Body of pancreas (tissue), 4 donors: Measurements from ENCODE around the gene NDUFB2.

Experiments used
- POLR2A ChIP-seq, 3 donors: fragments of 450-650 bp; IDR thresholded peaks; one replicate each; pipeline ENCODE4 v1.6.1; 2016; ENCODE audit warnings: antibody characterized with exemption in 3 of 3, mild to moderate bottlenecking in 2 of 3
- TF ChIP-seq, protein P1 (sequence below), 7 experiments: fragments of 450-650 bp in 4 of 7; fragments of 200-600 bp in 3 of 7; sonication (generic) in 3 of 7; IDR thresholded peaks; one replicate each; pipeline ENCODE4 v1.5.1; 2016 to 2019; ENCODE audit warnings: antibody characterized with exemption in 7 of 7

DNA sequence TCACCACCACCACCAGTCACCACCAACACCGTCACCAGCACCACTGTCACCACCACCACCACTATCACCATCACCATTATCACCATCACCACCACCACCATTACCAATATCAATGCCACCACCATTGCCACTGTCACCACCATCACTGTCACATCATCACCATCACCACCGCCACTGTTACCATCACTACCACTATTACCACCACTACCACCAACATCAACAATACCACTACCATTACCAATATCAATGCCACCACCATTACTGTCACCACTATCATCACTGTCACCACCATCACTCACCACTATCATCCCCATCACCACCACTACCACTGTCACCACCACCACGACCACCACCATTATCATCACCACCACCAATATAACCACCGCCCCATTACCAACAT, 41.8 kb upstream of the NDUFB2 start:
- TF ChIP-seq, protein P1, sequence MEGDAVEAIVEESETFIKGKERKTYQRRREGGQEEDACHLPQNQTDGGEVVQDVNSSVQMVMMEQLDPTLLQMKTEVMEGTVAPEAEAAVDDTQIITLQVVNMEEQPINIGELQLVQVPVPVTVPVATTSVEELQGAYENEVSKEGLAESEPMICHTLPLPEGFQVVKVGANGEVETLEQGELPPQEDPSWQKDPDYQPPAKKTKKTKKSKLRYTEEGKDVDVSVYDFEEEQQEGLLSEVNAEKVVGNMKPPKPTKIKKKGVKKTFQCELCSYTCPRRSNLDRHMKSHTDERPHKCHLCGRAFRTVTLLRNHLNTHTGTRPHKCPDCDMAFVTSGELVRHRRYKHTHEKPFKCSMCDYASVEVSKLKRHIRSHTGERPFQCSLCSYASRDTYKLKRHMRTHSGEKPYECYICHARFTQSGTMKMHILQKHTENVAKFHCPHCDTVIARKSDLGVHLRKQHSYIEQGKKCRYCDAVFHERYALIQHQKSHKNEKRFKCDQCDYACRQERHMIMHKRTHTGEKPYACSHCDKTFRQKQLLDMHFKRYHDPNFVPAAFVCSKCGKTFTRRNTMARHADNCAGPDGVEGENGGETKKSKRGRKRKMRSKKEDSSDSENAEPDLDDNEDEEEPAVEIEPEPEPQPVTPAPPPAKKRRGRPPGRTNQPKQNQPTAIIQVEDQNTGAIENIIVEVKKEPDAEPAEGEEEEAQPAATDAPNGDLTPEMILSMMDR (IDR thresholded peaks at IDR 0.05): no peak
- TF ChIP-seq POLR2A (IDR thresholded peaks at IDR 0.05): no peak
